H9 (cell line): Measurements from ENCODE around the gene CBLB. TPM values are rescaled to one million over a fixed set of nuclear protein-coding genes. Genes with fewer than 3 reads are reported as not detected.
A peak's percentile ranks its signal among the peaks of the same experiment; 100 is the strongest.

Experiments
- DNase-seq: peaks from one replicate; pipeline ENCODE4 v3.0.0-alpha.2; 2017
- H2AFZ ChIP-seq: one replicate; pipeline ENCODE4 v1.6.1; 2013; ENCODE audit warnings: mild to moderate bottlenecking, low read length, control low read depth, moderate library complexity
- H2AK5ac ChIP-seq: 2 replicates; pipeline ENCODE4 v1.6.1; 2013; ENCODE audit warnings: low read length, control low read depth, mixed read lengths; ENCODE audit not compliant: insufficient read length
- H2BK120ac ChIP-seq: one replicate; pipeline ENCODE4 v1.6.1; 2013; ENCODE audit warnings: low read depth, mild to moderate bottlenecking, low read length, control low read depth, inconsistent platforms; ENCODE audit not compliant: poor library complexity, severe bottlenecking
- H2BK12ac ChIP-seq: 2 replicates; pipeline ENCODE4 v1.6.1; 2013; ENCODE audit warnings: low read length, control low read depth, mixed read lengths, low read depth; ENCODE audit not compliant: insufficient read length
- H2BK15ac ChIP-seq: 2 replicates; pipeline ENCODE4 v1.6.1; 2013; ENCODE audit warnings: low read depth, low read length, control low read depth
- H2BK20ac ChIP-seq: one replicate; pipeline ENCODE4 v1.6.1; 2013; ENCODE audit warnings: low read depth, mild to moderate bottlenecking, low read length, control low read depth, inconsistent platforms; ENCODE audit not compliant: poor library complexity, severe bottlenecking
- H2BK5ac ChIP-seq: 2 replicates; pipeline ENCODE4 v1.6.1; 2013; ENCODE audit warnings: low read length, control low read depth, mixed read lengths; ENCODE audit not compliant: insufficient read length
- H3K14ac ChIP-seq: 2 replicates; pipeline ENCODE4 v1.6.1; 2013; ENCODE audit warnings: low read length, control low read depth; ENCODE audit not compliant: insufficient read depth
- H3K18ac ChIP-seq: 2 replicates; pipeline ENCODE4 v1.6.1; 2013; ENCODE audit warnings: low read depth, mild to moderate bottlenecking, mixed read lengths, low read length, control low read depth; ENCODE audit not compliant: insufficient read length
- H3K23ac ChIP-seq: 2 replicates; pipeline ENCODE4 v1.6.1; 2013; ENCODE audit warnings: low read length, control low read depth, mixed read lengths, low read depth; ENCODE audit not compliant: insufficient read length
- H3K23me2 ChIP-seq: 2 replicates; pipeline ENCODE4 v1.6.1; 2013; ENCODE audit warnings: low read depth, mild to moderate bottlenecking, mixed read lengths, low read length, control low read depth; ENCODE audit not compliant: insufficient read length, poor library complexity, severe bottlenecking
- H3K27ac ChIP-seq: 2 replicates; pipeline ENCODE4 v1.5.1; 2013; ENCODE audit warnings: low read length, control low read depth, mixed read lengths, low read depth; ENCODE audit not compliant: insufficient read length
- H3K27me3 ChIP-seq: 2 replicates; pipeline ENCODE4 v1.6.1; 2013; ENCODE audit warnings: low read length, control low read depth, inconsistent platforms; ENCODE audit not compliant: insufficient read depth
- H3K4ac ChIP-seq: 2 replicates; pipeline ENCODE4 v1.6.1; 2013; ENCODE audit warnings: low read depth, mild to moderate bottlenecking, control low read depth, inconsistent platforms, low read length, moderate library complexity
- H3K4me1 ChIP-seq: 2 replicates; pipeline ENCODE4 v1.6.1; 2013; ENCODE audit warnings: low read length, control low read depth, inconsistent platforms; ENCODE audit not compliant: insufficient read depth
- H3K4me2 ChIP-seq: 2 replicates; pipeline ENCODE4 v1.6.1; 2013; ENCODE audit warnings: low read length, control low read depth, mixed read lengths; ENCODE audit not compliant: insufficient read length, insufficient read depth
- H3K56ac ChIP-seq: 2 replicates; pipeline ENCODE4 v1.6.1; 2013; ENCODE audit warnings: low read depth, mild to moderate bottlenecking, mixed read lengths, low read length, control low read depth; ENCODE audit not compliant: insufficient read length
- H3K79me1 ChIP-seq: 2 replicates; pipeline ENCODE4 v1.6.1; 2013; ENCODE audit warnings: low read depth, mild to moderate bottlenecking, moderate library complexity, low read length, control low read depth, inconsistent platforms; ENCODE audit not compliant: insufficient read depth, poor library complexity, severe bottlenecking
- H3K79me2 ChIP-seq: 2 replicates; pipeline ENCODE4 v1.6.1; 2013; ENCODE audit warnings: low read length, control low read depth, inconsistent platforms; ENCODE audit not compliant: insufficient read depth
- H3K9ac ChIP-seq: 2 replicates; pipeline ENCODE4 v1.6.1; 2013; ENCODE audit warnings: low read length, control low read depth, mixed read lengths; ENCODE audit not compliant: insufficient read length; ENCODE audit errors: extremely low read depth
- H3K9me3 ChIP-seq: one replicate; pipeline ENCODE4 v1.6.1; 2013; ENCODE audit warnings: low read depth, low read length, inconsistent platforms; ENCODE audit not compliant: control insufficient read depth
- H3T11ph ChIP-seq: one replicate; pipeline ENCODE4 v1.6.1; 2013; ENCODE audit warnings: mild to moderate bottlenecking, low read length, control low read depth, inconsistent platforms
- H4K20me1 ChIP-seq: one replicate; pipeline ENCODE4 v1.6.1; 2013; ENCODE audit not compliant: control insufficient read depth, insufficient read length, insufficient read depth
- H4K5ac ChIP-seq: 2 replicates; pipeline ENCODE4 v1.6.1; 2013; ENCODE audit warnings: low read depth, mild to moderate bottlenecking, mixed read lengths, low read length, control low read depth; ENCODE audit not compliant: insufficient read length
- H4K8ac ChIP-seq: replicated peaks from 2 replicates; pipeline ENCODE4 v1.6.1; 2013; ENCODE audit warnings: low read length, control low read depth, mixed read lengths, low read depth; ENCODE audit not compliant: insufficient read length
- H4K91ac ChIP-seq: 2 replicates; pipeline ENCODE4 v1.6.1; 2013; ENCODE audit warnings: low read depth, mild to moderate bottlenecking, moderate library complexity, mixed read lengths, low read length, control low read depth; ENCODE audit not compliant: insufficient read length
- H3K27ac Mint-ChIP-seq, 3 experiments: 2 replicates in 2 of 3; 3 replicates in 1 of 3; pipeline ENCODE4 v1.8.0; 2020 to 2021; ENCODE audit warnings: mixed read lengths in 3 of 3, mild to moderate bottlenecking in 1 of 3, moderate library complexity in 1 of 3
- H3K27me3 Mint-ChIP-seq: 2 replicates; pipeline ENCODE4 v1.8.0; 2021; ENCODE audit warnings: low read depth, mild to moderate bottlenecking, moderate library complexity, mixed read lengths
- H3K36me3 Mint-ChIP-seq, 3 experiments: 2 replicates in 2 of 3; 3 replicates in 1 of 3; pipeline ENCODE4 v1.8.0; 2020 to 2021; ENCODE audit warnings: low read depth in 3 of 3, mixed read lengths in 3 of 3; ENCODE audit not compliant: insufficient read depth in 1 of 3
- H3K4me1 Mint-ChIP-seq, 2 experiments: 2 replicates each; pipeline ENCODE4 v1.8.0; 2020; ENCODE audit warnings: mixed read lengths in 2 of 2
- H3K4me3 Mint-ChIP-seq, 2 experiments: 2 replicates in 1 of 2; 3 replicates in 1 of 2; pipeline ENCODE4 v1.8.0; 2020 to 2021; ENCODE audit warnings: mild to moderate bottlenecking in 2 of 2, mixed read lengths in 2 of 2, moderate library complexity in 1 of 2
- H3K9me3 Mint-ChIP-seq, 2 experiments: 2 replicates in 1 of 2; 3 replicates in 1 of 2; pipeline ENCODE4 v1.8.0; 2020; ENCODE audit warnings: mild to moderate bottlenecking in 2 of 2, mixed read lengths in 2 of 2, moderate library complexity in 1 of 2
- WGBS: extraction: QIAGEN DNeasy Blood & Tissue Kit; methylation state at CpG from one replicate; pipeline ENCODE4 v1.1.7; 2013; ENCODE audit warnings: missing lambda C conversion rate, low lambda C conversion rate, mixed read lengths; ENCODE audit not compliant: insufficient read length; ENCODE audit errors: extremely low coverage; 5-methylcytosine and 5-hydroxymethylcytosine counted together
- total RNA-seq: library from RNA; stranded (reverse); gene quantifications from 2 replicates; pipeline ENCODE4 v1.2.1, GENCODE V29; 2021
- TF ChIP-seq, protein P1 (sequence below): fragments of 200-600 bp; sonication (generic); conservative IDR thresholded peaks from 3 replicates; pipeline ENCODE4 v1.8.0; 2021; ENCODE audit warnings: antibody characterized with exemption, mild to moderate bottlenecking

The CBLB gene
- total RNA-seq, 1 experiment from 2014 or later: 25.7 TPM

DNA sequence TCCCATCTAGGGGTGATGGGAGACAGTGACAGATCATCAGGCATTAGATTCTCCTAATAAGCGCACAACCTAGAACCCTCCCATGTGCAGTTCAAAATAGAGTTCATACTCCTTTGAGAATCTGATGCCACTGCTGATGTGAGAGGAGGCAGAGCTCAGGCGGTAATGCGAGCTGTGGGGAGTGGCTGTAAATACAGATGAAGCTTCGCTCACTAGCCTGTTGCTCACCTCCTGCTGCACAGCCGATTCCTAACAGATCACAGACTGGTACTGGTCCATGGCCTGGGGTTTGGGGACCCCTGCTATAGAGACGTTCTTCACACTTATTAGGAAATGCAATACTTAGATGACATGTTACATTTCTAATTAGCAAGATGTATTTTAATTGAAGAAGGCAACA lies 154.4 kb downstream of the CBLB start:
- no peak overlapping the region for H2BK12ac ChIP-seq
- no peak overlapping the region for H2AK5ac ChIP-seq
- H3K27ac ChIP-seq: no peak overlapping the region
- TF ChIP-seq, protein P1, sequence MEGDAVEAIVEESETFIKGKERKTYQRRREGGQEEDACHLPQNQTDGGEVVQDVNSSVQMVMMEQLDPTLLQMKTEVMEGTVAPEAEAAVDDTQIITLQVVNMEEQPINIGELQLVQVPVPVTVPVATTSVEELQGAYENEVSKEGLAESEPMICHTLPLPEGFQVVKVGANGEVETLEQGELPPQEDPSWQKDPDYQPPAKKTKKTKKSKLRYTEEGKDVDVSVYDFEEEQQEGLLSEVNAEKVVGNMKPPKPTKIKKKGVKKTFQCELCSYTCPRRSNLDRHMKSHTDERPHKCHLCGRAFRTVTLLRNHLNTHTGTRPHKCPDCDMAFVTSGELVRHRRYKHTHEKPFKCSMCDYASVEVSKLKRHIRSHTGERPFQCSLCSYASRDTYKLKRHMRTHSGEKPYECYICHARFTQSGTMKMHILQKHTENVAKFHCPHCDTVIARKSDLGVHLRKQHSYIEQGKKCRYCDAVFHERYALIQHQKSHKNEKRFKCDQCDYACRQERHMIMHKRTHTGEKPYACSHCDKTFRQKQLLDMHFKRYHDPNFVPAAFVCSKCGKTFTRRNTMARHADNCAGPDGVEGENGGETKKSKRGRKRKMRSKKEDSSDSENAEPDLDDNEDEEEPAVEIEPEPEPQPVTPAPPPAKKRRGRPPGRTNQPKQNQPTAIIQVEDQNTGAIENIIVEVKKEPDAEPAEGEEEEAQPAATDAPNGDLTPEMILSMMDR: no peak
- H3K14ac ChIP-seq: no peak overlapping the region
- H2BK120ac ChIP-seq: no peak overlapping the region
- H3K79me2 ChIP-seq: no peaks in the 10 kb centered on the region
- peaks cover 5% of the 10 kb centered on the region for H3K9me3 ChIP-seq
- no peak overlapping the region for H2BK20ac ChIP-seq
- no peak overlapping the region for H3K4ac ChIP-seq
- no peak overlapping the region for H4K5ac ChIP-seq
- H2BK5ac ChIP-seq: no peak overlapping the region
- no peak overlapping the region for H3K56ac ChIP-seq
- H3K4me2 ChIP-seq: no peak overlapping the region
- DNase-seq: no peak
- Mint-ChIP-seq H3K27me3 (no peaks in the 10 kb centered on the region), H3K9me3 (peaks cover 0 to 4% of the 10 kb centered on the region in 2 experiments; a peak in 2 of 5 replicates), H3K36me3 (peaks cover 12 to 45% (median 26%) of the 10 kb centered on the region in 3 experiments), H3K4me3 (no peak overlapping the region), H3K27ac (peak overlapping the region in 2 of 3 experiments; percentile 21 to 70; a peak in 2 of 7 replicates), H3K4me1 (peaks cover 3 to 10% of the 10 kb centered on the region in 2 experiments; a peak in 3 of 4 replicates)
- no peak overlapping the region for H3T11ph ChIP-seq
- H3K27me3 ChIP-seq: no peaks in the 10 kb centered on the region
- H2BK15ac ChIP-seq: no peak overlapping the region
- no peak overlapping the region for H3K18ac ChIP-seq
- H3K23ac ChIP-seq: no peak overlapping the region
- no peak overlapping the region for H4K91ac ChIP-seq
- H4K20me1 ChIP-seq: no peaks in the 10 kb centered on the region
- no peaks in the 10 kb centered on the region for H3K79me1 ChIP-seq
- no peaks in the 10 kb centered on the region for H3K4me1 ChIP-seq
- H3K9ac ChIP-seq: no peak overlapping the region
- WGBS: no CpG with 5 or more reads among the region's 6 CpGs
- no peaks in the 10 kb centered on the region for H3K23me2 ChIP-seq
- H2AFZ ChIP-seq: no peak overlapping the region
- H4K8ac ChIP-seq: no peak overlapping the region
